GM10847 (cell line): ENCODE data around the gene ATXN2.

ENCODE experiments used
- POLR2A ChIP-seq: IDR thresholded peaks from 2 replicates; pipeline ENCODE4 v1.6.1; 2011; ENCODE audit not compliant: insufficient read length; ENCODE audit errors: extremely low read depth

ATXN2 gene

GRCh38 chr12:111529424-111530368 lies 69.4 kb downstream of the ATXN2 start:
- no peak for TF ChIP-seq POLR2A

- TF ChIP-seq POLR2A: no peak
These were observed 75.4 kb downstream of the ATXN2 start for GRCh38 chr12:111523587-111524167.

GRCh38 chr12:111521801-111522200 lies 77.3 kb downstream of the ATXN2 start:
- no peak for TF ChIP-seq POLR2A

- no peak for TF ChIP-seq POLR2A
These were observed 79.2 kb downstream of the ATXN2 start for GRCh38 chr12:111519937-111520336.

- no peak for TF ChIP-seq POLR2A
These were observed 80.0 kb downstream of the ATXN2 start for GRCh38 chr12:111519083-111519482.

- no peak for TF ChIP-seq POLR2A
These were observed 92.9 kb downstream of the ATXN2 start for GRCh38 chr12:111506260-111506659.

- no peak for TF ChIP-seq POLR2A
These were observed 93.5 kb downstream of the ATXN2 start for GRCh38 chr12:111505601-111506036.

- TF ChIP-seq POLR2A: no peak
These were observed 96.0 kb downstream of the ATXN2 start for GRCh38 chr12:111503116-111503515.

- no peak for TF ChIP-seq POLR2A
These were observed 104.4 kb downstream of the ATXN2 start for GRCh38 chr12:111494676-111495075.

- TF ChIP-seq POLR2A: no peak
These were observed 110.3 kb downstream of the ATXN2 start for GRCh38 chr12:111488798-111489197.

GRCh38 chr12:111488271-111488670 lies 110.8 kb downstream of the ATXN2 start:
- TF ChIP-seq POLR2A: no peak

GRCh38 chr12:111482462-111482861 lies 116.7 kb downstream of the ATXN2 start:
- TF ChIP-seq POLR2A: no peak

- TF ChIP-seq POLR2A: no peak
These were observed 127.9 kb downstream of the ATXN2 start for GRCh38 chr12:111471236-111471635.

GRCh38 chr12:111469401-111469800 lies 129.7 kb downstream of the ATXN2 start:
- no peak for TF ChIP-seq POLR2A

GRCh38 chr12:111467857-111468241 lies 131.3 kb downstream of the ATXN2 start:
- TF ChIP-seq POLR2A: no peak

GRCh38 chr12:111467092-111467856 lies 131.8 kb downstream of the ATXN2 start:
- no peak for TF ChIP-seq POLR2A

GRCh38 chr12:111462210-111462769 lies 136.8 kb downstream of the ATXN2 start:
- no peak for TF ChIP-seq POLR2A
